ENCODE results near the gene AGAP3. TPM values are rescaled to one million over a fixed set of nuclear protein-coding genes. Genes with fewer than 3 reads are reported as not detected.

The AGAP3 gene
- polyA plus RNA-seq, 3 donors = 54.3 to 61.2 (median 60.2) TPM

GRCh38 chr7:151121380-151122170 is 35.3 kb downstream of the AGAP3 start:
- DNase-seq (ENCODE audit: low read depth in 3 of 3, low spot score in 2 of 3) = no peak

DNA sequence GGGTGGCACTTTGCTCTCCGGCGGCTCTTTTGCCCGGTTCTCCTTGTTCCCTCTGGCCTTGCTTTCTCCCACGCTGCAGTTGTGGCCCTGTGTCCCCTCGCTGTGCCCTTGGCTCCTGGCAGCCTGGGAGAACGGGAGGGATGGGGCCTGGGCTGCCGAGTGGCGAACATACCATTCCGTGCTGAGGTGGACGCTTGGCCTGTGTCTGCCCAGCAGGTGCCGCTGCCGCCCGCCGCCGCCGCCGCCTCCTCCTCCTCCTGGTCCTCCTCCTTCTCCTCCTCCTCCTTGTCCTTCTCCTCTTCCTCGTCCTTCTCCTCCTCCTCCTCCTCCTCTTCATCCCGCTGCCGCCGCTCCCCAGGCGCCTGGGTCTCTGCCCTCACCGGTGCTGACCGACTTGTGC is 36.0 kb downstream of the AGAP3 start:
- DNase-seq (ENCODE audit: low read depth in 3 of 3, low spot score in 2 of 3) = no peak

- no peak for DNase-seq (ENCODE audit: low read depth in 3 of 3, low spot score in 2 of 3)
Measured at GRCh38 chr7:151122796-151123157, 36.5 kb downstream of the AGAP3 start.

GRCh38 chr7:151123158-151123821 is 37.0 kb downstream of the AGAP3 start:
- no peak for DNase-seq (ENCODE audit: low read depth in 3 of 3, low spot score in 2 of 3)

- peak in 2 of 3 donors; percentile 61 to 76 for DNase-seq (ENCODE audit: low read depth in 3 of 3, low spot score in 2 of 3)
Measured at GRCh38 chr7:151123822-151124464, 37.7 kb downstream of the AGAP3 start.

DNA sequence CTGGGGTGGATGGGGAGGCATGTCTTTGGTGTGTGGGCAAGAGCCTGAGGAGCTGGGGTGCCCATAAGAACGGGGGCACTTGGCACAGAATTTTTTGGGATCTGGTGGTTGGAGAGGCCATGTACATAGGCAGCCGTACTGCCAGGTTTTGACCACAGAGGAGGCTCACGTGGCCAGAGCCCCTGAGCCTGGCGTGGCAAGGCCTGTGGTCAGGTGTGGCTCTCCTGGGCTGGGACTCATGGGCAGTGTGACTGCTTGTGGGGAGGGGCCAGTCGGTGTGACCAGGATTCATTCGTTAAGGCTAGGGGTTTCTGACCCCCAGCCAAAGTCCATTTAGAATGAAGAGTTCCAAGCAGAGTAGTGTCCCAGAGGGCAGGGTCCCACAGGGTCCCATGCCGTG is 38.2 kb downstream of the AGAP3 start:
- DNase-seq (ENCODE audit: low read depth in 3 of 3, low spot score in 2 of 3) = no peak

GRCh38 chr7:151124899-151125399 is 38.7 kb downstream of the AGAP3 start:
- DNase-seq (ENCODE audit: low read depth in 3 of 3, low spot score in 2 of 3) = no peak

DNA sequence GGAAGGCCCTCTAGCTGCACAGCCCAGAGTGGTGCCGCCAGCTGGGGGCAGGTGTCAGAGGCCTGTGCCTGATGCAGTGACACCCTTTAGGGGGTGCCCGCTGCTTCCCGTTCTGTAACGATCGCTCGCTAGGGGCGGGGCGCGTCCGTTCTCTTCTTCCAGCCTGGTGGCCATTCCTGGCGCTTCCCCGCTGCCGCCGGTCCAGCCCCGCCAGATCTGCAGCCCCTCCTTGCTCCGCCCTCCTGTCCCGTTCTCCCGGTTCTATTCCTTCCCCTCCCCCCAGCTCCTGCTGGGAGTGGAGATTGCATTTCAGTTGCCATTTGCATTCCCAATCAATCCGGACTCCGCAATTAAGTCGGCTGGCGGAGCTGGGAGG is 39.2 kb downstream of the AGAP3 start:
- no peak for DNase-seq (ENCODE audit: low read depth in 3 of 3, low spot score in 2 of 3)

GRCh38 chr7:151125846-151126481 is 39.7 kb downstream of the AGAP3 start:
- no peak for DNase-seq (ENCODE audit: low read depth in 3 of 3, low spot score in 2 of 3)

- no peak for DNase-seq (ENCODE audit: low read depth in 3 of 3, low spot score in 2 of 3)
Measured at GRCh38 chr7:151126491-151127137, 40.3 kb downstream of the AGAP3 start.

GRCh38 chr7:151128144-151128543 is 41.9 kb downstream of the AGAP3 start:
- no peak for DNase-seq (ENCODE audit: low read depth in 3 of 3, low spot score in 2 of 3)

DNA sequence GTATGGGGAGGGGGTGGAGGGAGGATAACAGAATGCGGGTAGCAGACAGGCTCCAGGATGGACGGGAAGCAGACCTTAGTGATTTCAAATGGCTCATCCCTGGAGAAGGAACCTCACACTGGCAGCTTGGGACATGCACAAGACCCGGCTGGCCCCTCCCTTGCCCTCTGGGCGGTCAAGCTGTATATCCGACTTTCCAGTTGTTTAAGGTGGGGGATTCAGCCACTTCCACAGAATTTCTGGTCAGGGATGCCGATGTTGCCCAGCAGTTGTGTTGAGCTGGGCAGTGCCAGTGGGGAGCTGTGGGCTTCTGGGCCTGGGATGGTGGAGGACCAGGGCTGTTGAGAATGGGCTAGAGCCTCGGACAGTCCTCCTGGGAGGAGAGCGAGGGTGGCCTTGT is 42.4 kb downstream of the AGAP3 start:
- DNase-seq (ENCODE audit: low read depth in 3 of 3, low spot score in 2 of 3) = no peak

GRCh38 chr7:151129117-151129959 is 43.1 kb downstream of the AGAP3 start:
- DNase-seq (ENCODE audit: low read depth in 3 of 3, low spot score in 2 of 3) = no peak

- DNase-seq (ENCODE audit: low read depth in 3 of 3, low spot score in 2 of 3) = no peak
Measured at GRCh38 chr7:151129960-151130591, 43.8 kb downstream of the AGAP3 start.

GRCh38 chr7:151130741-151131157 is 44.5 kb downstream of the AGAP3 start:
- DNase-seq (ENCODE audit: low read depth in 3 of 3, low spot score in 2 of 3) = no peak

GRCh38 chr7:151131224-151131591 is 44.9 kb downstream of the AGAP3 start:
- DNase-seq (ENCODE audit: low read depth in 3 of 3, low spot score in 2 of 3) = no peak

DNA sequence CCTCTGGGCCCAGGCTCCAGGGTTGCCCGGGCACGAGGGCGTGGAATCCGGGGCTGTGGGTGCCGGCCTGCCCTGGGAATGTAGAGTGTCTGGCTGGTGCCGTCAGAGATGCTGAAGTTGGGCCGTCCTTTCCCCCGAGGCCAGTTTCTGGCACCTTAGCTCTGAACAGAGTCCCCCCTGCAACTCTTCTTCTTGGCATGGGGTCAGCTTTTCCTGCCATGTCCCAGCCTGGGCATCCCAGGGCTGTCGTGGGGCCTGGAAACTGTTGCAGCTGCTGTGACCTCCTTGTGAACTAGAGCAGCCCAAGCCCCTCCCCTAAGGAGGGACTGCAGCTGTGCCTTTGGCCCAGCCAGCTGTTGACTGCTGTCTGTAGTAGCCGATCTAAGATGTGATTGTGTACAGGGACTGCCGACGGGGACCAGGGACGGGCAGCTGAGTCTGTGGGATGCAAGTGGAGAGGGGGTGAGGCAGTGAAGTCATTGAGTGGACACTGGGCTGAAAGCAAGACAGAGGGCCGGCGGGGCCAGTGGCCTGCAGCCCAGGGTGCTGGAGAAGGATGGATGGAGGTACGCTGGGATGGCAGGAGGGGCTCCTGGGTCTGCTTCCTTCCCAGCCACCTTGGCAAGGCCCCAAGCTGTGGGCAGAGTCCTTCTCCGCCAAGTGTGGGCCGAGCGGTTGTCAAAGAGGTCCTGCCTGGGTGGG is 45.5 kb downstream of the AGAP3 start:
- no peak for DNase-seq (ENCODE audit: low read depth in 3 of 3, low spot score in 2 of 3)

- no peak for DNase-seq (ENCODE audit: low read depth in 3 of 3, low spot score in 2 of 3)
Measured at GRCh38 chr7:151132461-151133205, 46.4 kb downstream of the AGAP3 start.
